Activated B cell treated with CpG ODN at 0.5 μM for 24 hours (primary cell): ENCODE measurements around the gene NAALADL2. TPM values are rescaled to one million over a fixed set of nuclear protein-coding genes. Genes with fewer than 3 reads are reported as not detected.

Experiments used
- ATAC-seq: fragments of 200-7000 bp; cut with Tn5 transposase; one replicate; pipeline ENCODE4 v1.10.0; 2021; ENCODE audit warnings: low read depth, mild to moderate bottlenecking, moderate library complexity
- CTCF ChIA-PET: fragments of 350-600 bp; sonication (Branson Sonifier 250); formaldehyde crosslinking; loops from one replicate; lab custom pipeline; 2021; ENCODE audit warnings: antibody characterized with exemption; lab: Charles Lee
- POLR2A ChIA-PET: fragments of 350-600 bp; sonication (Branson Sonifier 250); formaldehyde crosslinking; loops from one replicate; lab custom pipeline; 2021; ENCODE audit warnings: antibody characterized with exemption; lab: Charles Lee
- DNase-seq: peaks from one replicate; pipeline ENCODE4 v3.0.0; 2022
- H3K27ac Mint-ChIP-seq: one replicate; pipeline ENCODE4 v1.8.0; 2020; ENCODE audit warnings: mixed read lengths
- H3K27me3 Mint-ChIP-seq: one replicate; pipeline ENCODE4 v1.8.0; 2021; ENCODE audit warnings: mixed read lengths
- H3K36me3 Mint-ChIP-seq: one replicate; pipeline ENCODE4 v1.8.0; 2021; ENCODE audit warnings: low read depth, mixed read lengths
- H3K4me1 Mint-ChIP-seq: one replicate; pipeline ENCODE4 v1.8.0; 2021; ENCODE audit warnings: mixed read lengths
- H3K4me3 Mint-ChIP-seq: one replicate; pipeline ENCODE4 v1.8.0; 2020; ENCODE audit warnings: mild to moderate bottlenecking, mixed read lengths
- H3K9me3 Mint-ChIP-seq: one replicate; pipeline ENCODE4 v1.8.0; 2020; ENCODE audit warnings: mixed read lengths
- intact Hi-C: fragments of 100-400 bp; cut with micrococcal nuclease; formaldehyde crosslinking; loops from one replicate; pipeline ENCODE4 v1.15.1; 2024
- total RNA-seq: library from RNA; stranded (reverse); gene quantifications from 2 replicates; pipeline ENCODE4 v1.2.3, GENCODE V29; 2022
- TF ChIP-seq, protein P1 (sequence below): fragments of 200-600 bp; IDR thresholded peaks from one replicate; pipeline ENCODE4 v1.8.0; 2022; ENCODE audit warnings: antibody characterized with exemption, mild to moderate bottlenecking

NAALADL2 gene
- total RNA-seq, 1 donor from 2014 or later: not detected

DNA sequence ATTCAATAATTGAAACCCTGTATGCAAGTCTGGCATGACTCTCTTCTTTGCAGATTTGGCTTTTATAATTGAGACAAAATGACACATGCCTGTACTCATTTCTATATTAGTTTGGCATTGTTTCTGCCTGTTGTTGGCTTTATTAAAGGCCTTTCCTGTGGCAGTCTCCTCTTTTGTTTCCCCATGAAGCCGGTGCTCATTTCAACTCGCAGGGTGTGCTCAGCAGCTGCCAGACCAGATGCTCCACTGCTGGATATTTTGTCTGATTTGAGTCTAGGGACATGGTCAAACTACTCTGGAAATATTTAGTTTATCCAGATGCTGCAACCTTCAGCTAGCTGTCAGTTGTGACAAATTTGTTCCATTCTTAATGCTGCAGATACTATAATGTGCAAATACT lies 445.3 kb downstream of the NAALADL2 start:
- Mint-ChIP-seq H3K27ac (no peak overlapping the region), H3K4me1 (no peaks in the 10 kb centered on the region), H3K27me3 (no peaks in the 10 kb centered on the region), H3K36me3 (no peaks in the 10 kb centered on the region), H3K4me3 (no peak overlapping the region), H3K9me3 (peaks cover 4% of the 10 kb centered on the region)
- ChIA-PET CTCF (no interaction called here), POLR2A (no interaction called here)
- ATAC-seq (no peak), DNase-seq (no peak)
- TF ChIP-seq, protein P1, sequence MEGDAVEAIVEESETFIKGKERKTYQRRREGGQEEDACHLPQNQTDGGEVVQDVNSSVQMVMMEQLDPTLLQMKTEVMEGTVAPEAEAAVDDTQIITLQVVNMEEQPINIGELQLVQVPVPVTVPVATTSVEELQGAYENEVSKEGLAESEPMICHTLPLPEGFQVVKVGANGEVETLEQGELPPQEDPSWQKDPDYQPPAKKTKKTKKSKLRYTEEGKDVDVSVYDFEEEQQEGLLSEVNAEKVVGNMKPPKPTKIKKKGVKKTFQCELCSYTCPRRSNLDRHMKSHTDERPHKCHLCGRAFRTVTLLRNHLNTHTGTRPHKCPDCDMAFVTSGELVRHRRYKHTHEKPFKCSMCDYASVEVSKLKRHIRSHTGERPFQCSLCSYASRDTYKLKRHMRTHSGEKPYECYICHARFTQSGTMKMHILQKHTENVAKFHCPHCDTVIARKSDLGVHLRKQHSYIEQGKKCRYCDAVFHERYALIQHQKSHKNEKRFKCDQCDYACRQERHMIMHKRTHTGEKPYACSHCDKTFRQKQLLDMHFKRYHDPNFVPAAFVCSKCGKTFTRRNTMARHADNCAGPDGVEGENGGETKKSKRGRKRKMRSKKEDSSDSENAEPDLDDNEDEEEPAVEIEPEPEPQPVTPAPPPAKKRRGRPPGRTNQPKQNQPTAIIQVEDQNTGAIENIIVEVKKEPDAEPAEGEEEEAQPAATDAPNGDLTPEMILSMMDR: no peak
- intact Hi-C loops: no loop called here

DNA sequence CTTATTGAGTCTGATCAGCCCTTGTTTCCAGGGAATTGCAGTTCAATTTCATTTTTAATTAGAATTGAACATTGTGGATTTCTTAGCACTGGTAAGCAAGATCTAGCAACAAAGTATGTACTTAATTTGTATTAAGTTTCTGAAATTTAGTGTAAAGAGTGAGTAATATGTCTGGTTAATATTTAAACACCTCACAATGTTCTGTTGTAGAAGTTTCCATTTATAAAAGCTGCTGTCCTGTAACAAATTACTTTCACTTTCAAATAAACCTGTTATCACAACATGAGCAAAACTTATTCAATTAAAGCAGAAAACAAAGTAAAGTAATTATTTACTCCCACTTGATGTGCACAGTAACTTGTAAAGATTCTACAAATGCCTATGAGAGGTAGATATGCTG lies 448.5 kb downstream of the NAALADL2 start:
- ChIA-PET CTCF (no interaction called here), POLR2A (no interaction called here)

DNA sequence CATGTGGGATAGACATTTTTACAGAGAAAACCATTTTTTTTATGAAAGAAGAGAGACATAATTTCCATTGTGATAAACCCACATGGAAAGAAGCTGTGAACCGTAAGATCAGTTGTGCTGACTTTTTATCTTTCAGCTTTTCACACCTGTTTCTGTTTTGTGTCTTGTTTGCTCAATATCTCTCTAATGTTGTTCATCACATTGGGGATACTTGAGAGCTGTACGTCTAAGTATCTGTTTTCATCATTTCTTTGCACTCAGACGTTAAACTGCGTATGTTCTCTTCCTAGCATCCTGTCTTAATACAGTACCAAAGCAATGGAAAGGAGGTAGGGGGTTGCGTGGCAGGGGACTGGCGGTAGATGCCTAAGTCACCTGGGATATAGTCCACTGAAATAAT lies 449.0 kb downstream of the NAALADL2 start:
- ATAC-seq (no peak), DNase-seq (no peak)
- Mint-ChIP-seq H3K36me3 (no peaks in the 10 kb centered on the region), H3K27ac (no peak overlapping the region), H3K27me3 (no peaks in the 10 kb centered on the region), H3K9me3 (no peaks in the 10 kb centered on the region), H3K4me3 (no peak overlapping the region), H3K4me1 (no peaks in the 10 kb centered on the region)
- intact Hi-C loops: no loop called here
- ChIA-PET POLR2A (no interaction called here), CTCF (no interaction called here)
- TF ChIP-seq, protein P1: no peak

More for the DNA sequence above, 448.5 kb downstream of the NAALADL2 start:
- intact Hi-C loops: no loop called here
- Mint-ChIP-seq H3K27ac (no peak overlapping the region), H3K27me3 (no peaks in the 10 kb centered on the region), H3K4me3 (no peak overlapping the region), H3K9me3 (no peaks in the 10 kb centered on the region), H3K4me1 (no peaks in the 10 kb centered on the region), H3K36me3 (no peaks in the 10 kb centered on the region)
- TF ChIP-seq, protein P1: no peak
- ATAC-seq: no peak
- no peak for DNase-seq

DNA sequence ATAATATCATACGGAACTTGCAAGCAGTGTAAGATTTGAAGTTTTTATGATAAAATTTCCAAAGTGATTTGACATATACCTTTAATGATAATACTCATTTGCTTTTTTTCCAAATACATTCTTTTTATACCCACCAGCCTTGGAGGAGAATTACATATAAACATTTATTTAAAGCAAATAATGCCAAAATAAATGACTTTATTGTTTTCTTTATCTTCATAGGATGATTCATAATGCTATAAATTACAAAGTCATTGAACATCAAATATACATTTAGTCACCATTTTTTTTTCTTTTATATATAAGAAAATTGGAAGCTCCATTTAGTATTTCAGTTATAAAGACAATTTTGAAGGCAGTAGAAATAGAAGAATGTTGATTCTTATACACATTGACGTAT lies 450.9 kb downstream of the NAALADL2 start:
- Mint-ChIP-seq H3K4me3 (no peak overlapping the region), H3K27ac (no peak overlapping the region), H3K9me3 (no peaks in the 10 kb centered on the region), H3K27me3 (no peaks in the 10 kb centered on the region), H3K4me1 (no peaks in the 10 kb centered on the region), H3K36me3 (no peaks in the 10 kb centered on the region)
- DNase-seq: no peak
- TF ChIP-seq, protein P1: no peak
- ChIA-PET POLR2A (no interaction called here), CTCF (no interaction called here)
- ATAC-seq: no peak
- intact Hi-C loops: no loop called here

DNA sequence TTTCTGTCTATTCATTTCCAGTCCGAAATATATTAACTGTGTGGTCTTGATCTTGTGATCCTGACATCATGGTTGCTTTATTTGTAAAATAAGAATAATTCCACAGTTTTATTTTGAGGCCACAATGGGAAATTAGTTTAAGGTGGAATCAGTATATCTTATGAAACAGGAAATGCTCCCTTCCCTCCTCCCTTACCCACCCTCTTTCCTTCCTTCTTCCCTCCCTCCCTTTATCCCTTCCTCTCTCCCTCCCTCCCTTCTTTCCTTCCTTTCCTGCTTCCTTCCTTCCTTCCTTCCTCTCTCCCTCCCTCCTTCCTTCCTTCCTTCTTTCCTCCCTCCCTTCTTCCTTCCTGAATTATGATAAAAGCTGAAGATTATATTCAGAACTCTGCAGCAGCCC lies 452.3 kb downstream of the NAALADL2 start:
- Mint-ChIP-seq H3K4me1 (no peaks in the 10 kb centered on the region), H3K27ac (no peak overlapping the region)
- no peak for ATAC-seq

More for the DNA sequence above, 452.3 kb downstream of the NAALADL2 start:
- ChIA-PET CTCF (no interaction called here), POLR2A (no interaction called here)
- H3K27me3 Mint-ChIP-seq: no peaks in the 10 kb centered on the region
- no peaks in the 10 kb centered on the region for H3K36me3 Mint-ChIP-seq
- H3K9me3 Mint-ChIP-seq: no peaks in the 10 kb centered on the region
- intact Hi-C loops: no loop called here
- TF ChIP-seq, protein P1: no peak
- DNase-seq: no peak
- H3K4me3 Mint-ChIP-seq: no peak overlapping the region
